GM12865 (cell line): ENCODE results near the gene TSHZ2.

Experiments used
- DNase-seq: peaks from one replicate; pipeline ENCODE4 v3.0.0; 2010; ENCODE audit warnings: low read depth
- H3K4me3 ChIP-seq: 2 replicates; pipeline ENCODE4 v1.5.1; 2011; ENCODE audit warnings: mild to moderate bottlenecking, low read depth, low read length, control low read depth
- TF ChIP-seq, protein P1 (sequence below): IDR thresholded peaks from 2 replicates; pipeline ENCODE4 v1.5.1; 2011; ENCODE audit warnings: low read length, control low read depth, low read depth, inconsistent platforms; ENCODE audit not compliant: insufficient read depth; ENCODE audit errors: missing control alignments

TSHZ2 gene

DNA sequence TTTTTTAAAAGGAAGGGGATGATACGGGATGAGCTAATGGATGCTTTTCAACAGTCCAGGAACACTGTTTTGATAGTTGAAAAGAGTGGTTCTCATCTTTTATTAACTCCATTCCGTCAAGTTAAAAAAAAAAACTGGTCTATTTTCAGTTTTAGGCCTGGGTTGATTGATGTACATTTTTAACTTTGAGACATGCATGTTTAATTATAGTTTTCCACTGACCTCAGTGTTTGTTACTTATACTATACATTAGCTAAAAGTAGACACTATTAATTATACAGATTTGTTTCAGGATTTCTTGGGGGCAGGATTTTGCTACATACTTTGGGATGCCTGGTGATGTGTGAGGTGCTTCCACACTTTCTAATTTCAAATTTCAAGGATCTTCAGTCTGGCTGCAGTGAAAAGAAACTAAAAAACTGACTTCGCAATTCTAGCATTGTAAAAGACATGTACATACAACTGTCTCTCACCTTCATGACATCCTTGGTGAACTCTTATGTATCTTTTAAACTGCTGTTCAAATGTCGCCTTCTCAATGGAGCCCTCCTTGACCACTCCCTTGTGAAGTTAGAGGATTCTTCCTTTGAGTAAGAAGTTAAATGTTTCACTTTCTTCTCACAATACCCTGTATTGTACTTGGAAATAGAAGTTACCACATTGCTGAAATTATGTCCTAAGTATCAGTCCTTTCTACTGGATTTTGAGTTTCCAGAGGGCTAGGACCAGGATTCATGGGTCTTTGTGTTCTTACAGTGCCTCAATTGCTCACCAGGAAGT lies 101.7 kb downstream of the TSHZ2 start:
- TF ChIP-seq, protein P1, sequence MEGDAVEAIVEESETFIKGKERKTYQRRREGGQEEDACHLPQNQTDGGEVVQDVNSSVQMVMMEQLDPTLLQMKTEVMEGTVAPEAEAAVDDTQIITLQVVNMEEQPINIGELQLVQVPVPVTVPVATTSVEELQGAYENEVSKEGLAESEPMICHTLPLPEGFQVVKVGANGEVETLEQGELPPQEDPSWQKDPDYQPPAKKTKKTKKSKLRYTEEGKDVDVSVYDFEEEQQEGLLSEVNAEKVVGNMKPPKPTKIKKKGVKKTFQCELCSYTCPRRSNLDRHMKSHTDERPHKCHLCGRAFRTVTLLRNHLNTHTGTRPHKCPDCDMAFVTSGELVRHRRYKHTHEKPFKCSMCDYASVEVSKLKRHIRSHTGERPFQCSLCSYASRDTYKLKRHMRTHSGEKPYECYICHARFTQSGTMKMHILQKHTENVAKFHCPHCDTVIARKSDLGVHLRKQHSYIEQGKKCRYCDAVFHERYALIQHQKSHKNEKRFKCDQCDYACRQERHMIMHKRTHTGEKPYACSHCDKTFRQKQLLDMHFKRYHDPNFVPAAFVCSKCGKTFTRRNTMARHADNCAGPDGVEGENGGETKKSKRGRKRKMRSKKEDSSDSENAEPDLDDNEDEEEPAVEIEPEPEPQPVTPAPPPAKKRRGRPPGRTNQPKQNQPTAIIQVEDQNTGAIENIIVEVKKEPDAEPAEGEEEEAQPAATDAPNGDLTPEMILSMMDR = no peak
- no peak overlapping the region for H3K4me3 ChIP-seq
- DNase-seq = no peak

GRCh38 chr20:53074811-53075314 lies 102.7 kb downstream of the TSHZ2 start:
- TF ChIP-seq, protein P1 = no peak
- DNase-seq = no peak
- H3K4me3 ChIP-seq = no peak overlapping the region

- H3K4me3 ChIP-seq = no peak overlapping the region
- TF ChIP-seq, protein P1 = no peak
- no peak for DNase-seq
These were observed 104.5 kb downstream of the TSHZ2 start for GRCh38 chr20:53076668-53077067.

DNA sequence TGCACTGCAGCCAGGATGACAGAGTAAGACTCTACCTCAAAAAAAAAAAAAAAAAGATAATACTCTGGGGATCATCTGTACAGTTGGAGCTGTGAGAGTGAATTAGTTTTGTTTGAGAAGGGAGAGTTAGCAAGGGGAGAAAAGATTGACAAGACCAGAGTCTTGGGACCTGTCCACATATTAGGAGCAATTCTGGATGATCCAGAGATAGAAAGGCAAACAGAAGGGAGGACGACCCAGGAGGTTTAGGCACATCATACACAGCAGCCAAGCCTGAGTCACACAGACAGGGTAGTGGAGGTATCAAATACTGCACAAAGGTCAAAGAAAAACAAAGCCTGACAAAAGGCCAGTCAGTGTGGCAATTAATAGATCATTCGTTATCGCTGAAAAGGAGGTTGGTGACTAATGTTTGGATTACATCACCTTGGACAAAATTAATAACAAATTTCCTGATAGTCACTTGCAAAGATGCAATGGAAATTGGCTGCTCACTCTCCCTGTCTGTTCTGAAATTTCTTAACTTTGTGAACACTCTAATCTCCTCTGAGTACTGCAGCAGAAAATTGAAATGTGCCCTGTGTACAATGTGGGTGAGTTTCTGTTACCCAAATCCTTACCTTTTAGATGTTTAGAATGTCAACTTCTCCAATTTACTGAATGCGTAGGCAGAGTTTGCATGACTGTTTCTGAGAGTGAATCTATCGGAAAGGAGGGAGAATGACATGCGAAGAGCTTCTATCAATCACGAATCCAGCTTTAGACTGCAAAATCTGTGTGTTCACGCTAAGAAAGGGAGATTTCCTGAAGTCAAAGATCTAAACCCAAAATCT lies 105.4 kb downstream of the TSHZ2 start:
- TF ChIP-seq, protein P1 = no peak
- no peak for DNase-seq
- no peak overlapping the region for H3K4me3 ChIP-seq

GRCh38 chr20:53078761-53079160 lies 106.6 kb downstream of the TSHZ2 start:
- TF ChIP-seq, protein P1 = no peak
- no peak for DNase-seq
- no peak overlapping the region for H3K4me3 ChIP-seq

DNA sequence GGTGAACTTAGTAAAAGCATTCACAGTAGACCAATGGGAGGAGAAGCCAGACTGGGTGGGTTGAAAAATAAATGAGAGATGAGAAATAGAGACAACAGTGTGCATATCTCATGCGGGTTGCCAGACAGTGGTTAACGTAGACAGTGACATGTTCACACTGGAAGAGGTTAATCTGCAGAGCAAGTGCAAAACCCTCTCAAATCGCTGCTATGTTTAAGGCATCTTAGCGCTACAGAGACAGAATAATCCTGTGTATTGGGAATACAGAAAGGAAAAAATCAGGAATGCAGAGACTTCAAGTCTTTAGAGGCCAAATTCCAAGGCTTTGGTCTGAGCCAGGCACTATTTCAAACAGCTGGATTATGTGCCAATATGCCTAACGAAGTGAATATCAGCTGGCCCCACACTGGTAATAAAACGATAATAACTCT lies 107.1 kb downstream of the TSHZ2 start:
- no peak for DNase-seq
- TF ChIP-seq, protein P1 = no peak
- H3K4me3 ChIP-seq = no peak overlapping the region
